PC-3 (cell line): ENCODE results near the gene CST6. TPM values are rescaled to one million over a fixed set of nuclear protein-coding genes. Genes with fewer than 3 reads are reported as not detected.
A peak's percentile ranks its signal among the peaks of the same experiment; 100 is the strongest.
"Not testable (repeated sequence)": the region's sequence is repeated elsewhere in the genome, so short reads cannot be mapped to it uniquely, and the experiment has no call there.

Source experiments
- ATAC-seq: fragments of 200-7000 bp; cut with Tn5 transposase; 2 replicates; pipeline ENCODE4 v1.9.1; 2020; ENCODE audit warnings: mild to moderate bottlenecking, moderate library complexity
- BruUV-seq: library from RNA; stranded (reverse); fragments of 400-500 nt; replicated peaks from 2 replicates; lab custom pipeline; 2021; lab: Mats Ljungman, UMichigan
- CTCF ChIA-PET: fragments of 300-600 bp; sonication (Branson Sonifier 250); formaldehyde crosslinking; loops from one replicate; lab custom pipeline; 2022; ENCODE audit warnings: antibody characterized with exemption; lab: Charles Lee
- POLR2A ChIA-PET: fragments of 300-600 bp; sonication (Branson Sonifier 250); formaldehyde crosslinking; loops from one replicate; lab custom pipeline; 2022; ENCODE audit warnings: antibody characterized with exemption; ENCODE audit not compliant: unreplicated experiment; lab: Charles Lee
- DNase-seq: peaks from one replicate; pipeline ENCODE4 v3.0.0-alpha.2; 2015
- H2AFZ ChIP-seq: fragments of 300-600 bp; sonication (generic); 2 replicates; pipeline ENCODE4 v1.6.0; 2016; ENCODE audit warnings: antibody characterized with exemption, low read length
- H3F3A ChIP-seq: fragments of 300-600 bp; sonication (generic); one replicate; pipeline ENCODE4 v1.6.0; 2017; ENCODE audit warnings: antibody characterized with exemption, low read length, control low read depth, mild to moderate bottlenecking; ENCODE audit not compliant: unreplicated experiment
- H3K27ac ChIP-seq: fragments of 300-600 bp; sonication (generic); 2 replicates; pipeline ENCODE4 v1.5.1; 2016; ENCODE audit warnings: mild to moderate bottlenecking, low read length
- H3K27me3 ChIP-seq: fragments of 300-600 bp; sonication (generic); 2 replicates; pipeline ENCODE4 v1.6.1; 2016; ENCODE audit warnings: low read length, mixed read lengths
- H3K36me3 ChIP-seq: fragments of 300-600 bp; sonication (generic); 2 replicates; pipeline ENCODE4 v1.6.1; 2016; ENCODE audit warnings: low read depth, mixed run types, low read length, mixed read lengths
- H3K4me1 ChIP-seq: fragments of 300-600 bp; sonication (generic); 2 replicates; pipeline ENCODE4 v1.5.1; 2016; ENCODE audit warnings: low read length; ENCODE audit not compliant: insufficient read depth
- H3K4me2 ChIP-seq: fragments of 300-600 bp; sonication (generic); 2 replicates; pipeline ENCODE4 v1.6.0; 2016; ENCODE audit warnings: low read length
- H3K4me3 ChIP-seq: fragments of 300-600 bp; sonication (generic); 2 replicates; pipeline ENCODE4 v1.5.1; 2016; ENCODE audit warnings: mild to moderate bottlenecking, low read length, mixed read lengths
- H3K79me2 ChIP-seq: fragments of 300-600 bp; sonication (generic); 2 replicates; pipeline ENCODE4 v1.6.1; 2017; ENCODE audit warnings: low read length, mixed read lengths
- H3K9ac ChIP-seq: fragments of 300-600 bp; sonication (generic); 2 replicates; pipeline ENCODE4 v1.6.0; 2016; ENCODE audit warnings: mild to moderate bottlenecking, low read length
- H3K9me2 ChIP-seq: fragments of 300-600 bp; sonication (generic); replicated peaks from 2 replicates; pipeline ENCODE4 v1.6.1; 2016; ENCODE audit warnings: mixed run types, low read length, mixed read lengths
- H3K9me3 ChIP-seq: fragments of 300-600 bp; sonication (generic); 2 replicates; pipeline ENCODE4 v1.6.1; 2016; ENCODE audit warnings: low read length, mixed read lengths
- H4K20me1 ChIP-seq: fragments of 300-600 bp; sonication (generic); 2 replicates; pipeline ENCODE4 v1.6.1; 2016; ENCODE audit warnings: low read length, mixed read lengths
- CTCF ChIP-seq: fragments of 300-600 bp; sonication (generic); conservative IDR thresholded peaks from 2 replicates; pipeline ENCODE4 v1.5.1; 2017; ENCODE audit warnings: antibody characterized with exemption, low read depth, mild to moderate bottlenecking, low read length
- EZH2 ChIP-seq: fragments of 300-600 bp; sonication (generic); IDR thresholded peaks from one replicate; pipeline ENCODE4 v1.6.1; 2017; ENCODE audit warnings: antibody characterized with exemption, mild to moderate bottlenecking, low read length; ENCODE audit not compliant: unreplicated experiment
- EZH2phosphoT487 ChIP-seq: fragments of 300-600 bp; sonication (generic); IDR thresholded peaks from 2 replicates; pipeline ENCODE4 v1.6.1; 2018; ENCODE audit warnings: mild to moderate bottlenecking, antibody characterized with exemption, low read length, borderline replicate concordance
- intact Hi-C: fragments of 100-400 bp; cut with micrococcal nuclease; formaldehyde crosslinking; loops from 2 replicates; pipeline ENCODE4 v1.9.0; 2023
- total RNA-seq: library from RNA; depleted of rRNA; stranded (reverse); fragments of >200 nt; gene quantifications from 2 replicates; pipeline ENCODE4 v1.2.3, GENCODE V29; 2014

CST6 gene
- total RNA-seq, 1 experiment from 2014 or later, result 84.2 TPM

- peaks cover 11% of the 10 kb centered on the region for H3K79me2 ChIP-seq
- H3K9ac ChIP-seq, result no peak overlapping the region
- POLR2A ChIA-PET, result interaction anchor here (0.6 kb wide), 1 partner anchor 296 kb away, joined by 6 read pairs; no protein-coding TSS in a partner anchor
- H3K27ac ChIP-seq, result no peak overlapping the region
- peaks cover 15% of the 10 kb centered on the region; the same call in 1 of the 2 replicates for H3K36me3 ChIP-seq
- no peaks in the 10 kb centered on the region for H3K9me3 ChIP-seq
- no peak overlapping the region for H2AFZ ChIP-seq
- H3F3A ChIP-seq, result peaks cover 9% of the 10 kb centered on the region
- TF ChIP-seq EZH2 (no peak), EZH2phosphoT487 (no peak), CTCF (no peak)
- CTCF ChIA-PET, result interaction anchor here (0.5 to 0.7 kb wide), 2 partner anchors 251 to 405 kb away, joined by 3 to 4 read pairs; no protein-coding TSS in a partner anchor
- DNase-seq (peak; percentile 53), ATAC-seq (no peak; the same call in 1 of the 2 replicates)
- no peak overlapping the region for H3K4me2 ChIP-seq
- intact Hi-C loops, result no loop called here
- no peaks in the 10 kb centered on the region for H3K9me2 ChIP-seq
- no peaks in the 10 kb centered on the region for H3K27me3 ChIP-seq
- H3K4me1 ChIP-seq, result peaks cover 33% of the 10 kb centered on the region
- no peaks in the 10 kb centered on the region for H4K20me1 ChIP-seq
- BruUV-seq, result no TSS peak
- H3K4me3 ChIP-seq, result no peak overlapping the region
Observed at GRCh38 chr11:66008468-66009101, 3.2 kb upstream of the CST6 start.

- H3F3A ChIP-seq, H3K27ac ChIP-seq, H3K36me3 ChIP-seq, BruUV-seq, H3K4me3 ChIP-seq, POLR2A ChIA-PET, H3K4me2 ChIP-seq, ATAC-seq, CTCF ChIA-PET, H4K20me1 ChIP-seq, DNase-seq, intact Hi-C loops, H3K79me2 ChIP-seq, H2AFZ ChIP-seq, H3K9me3 ChIP-seq, H3K27me3 ChIP-seq, H3K9me2 ChIP-seq, H3K9ac ChIP-seq: not testable (repeated sequence)
- peaks cover 37% of the 10 kb centered on the region for H3K4me1 ChIP-seq
Observed at GRCh38 chr11:66010036-66010435, 1.8 kb upstream of the CST6 start.

GRCh38 chr11:66011239-66011784, 496 bp upstream of the CST6 start:
- Histone ChIP-seq H3F3A (no peaks in the 10 kb centered on the region), H3K9ac (no peak overlapping the region), H3K27ac (peak overlapping the region; percentile 33), H3K4me1 (peaks cover 49% of the 10 kb centered on the region), H3K79me2 (no peaks in the 10 kb centered on the region), H3K4me2 (peak overlapping the region; percentile 84), H3K4me3 (peak overlapping the region; percentile 59), H3K36me3 (no peaks in the 10 kb centered on the region), H3K9me3 (no peaks in the 10 kb centered on the region), H4K20me1 (no peaks in the 10 kb centered on the region), H3K27me3 (no peaks in the 10 kb centered on the region), H2AFZ (peak overlapping the region; percentile 75), H3K9me2 (no peaks in the 10 kb centered on the region)
- CTCF ChIA-PET, result interaction anchor here (0.6 to 1.2 kb wide), 2 partner anchors 34 to 119 kb away, joined by 3 to 8 read pairs; no protein-coding TSS in a partner anchor
- DNase-seq (peak; percentile 98), ATAC-seq (peak; percentile 60)
- intact Hi-C loops, result no loop called here
- no TSS peak for BruUV-seq
- TF ChIP-seq EZH2 (no peak), EZH2phosphoT487 (no peak), CTCF (no peak)
- POLR2A ChIA-PET, result interaction anchor here (0.6 to 0.9 kb wide), 2 partner anchors 8 to 100 kb away, joined by 3 read pairs; no protein-coding TSS in a partner anchor
